Ishikawa (cell line): ENCODE results near the gene HOXB9.
A peak's percentile ranks its signal among the peaks of the same experiment; 100 is the strongest.

ENCODE experiments used
- CEBPB ChIP-seq: IDR thresholded peaks from 2 replicates; pipeline ENCODE4 v1.6.1; 2012
- CREB1 ChIP-seq: IDR thresholded peaks from 2 replicates; pipeline ENCODE4 v1.6.1; 2012; ENCODE audit warnings: low read depth
- EGR1 ChIP-seq: IDR thresholded peaks from 2 replicates; pipeline ENCODE4 v1.6.1; 2012
- EP300 ChIP-seq: IDR thresholded peaks from 2 replicates; pipeline ENCODE4 v1.6.1; 2012; ENCODE audit warnings: borderline replicate concordance
- FOXM1 ChIP-seq: IDR thresholded peaks from 2 replicates; pipeline ENCODE4 v1.6.1; 2012; ENCODE audit warnings: low read depth, borderline replicate concordance
- MAX ChIP-seq: IDR thresholded peaks from 2 replicates; pipeline ENCODE4 v1.6.1; 2012
- NFIC ChIP-seq: IDR thresholded peaks from 2 replicates; pipeline ENCODE4 v1.6.1; 2012
- RAD21 ChIP-seq: IDR thresholded peaks from 2 replicates; pipeline ENCODE4 v1.6.1; 2012; ENCODE audit warnings: low read depth
- TAF1 ChIP-seq: IDR thresholded peaks from 2 replicates; pipeline ENCODE4 v1.6.1; 2012; ENCODE audit warnings: low read depth, mild to moderate bottlenecking
- TCF12 ChIP-seq: IDR thresholded peaks from 2 replicates; pipeline ENCODE4 v1.6.1; 2012; ENCODE audit warnings: low read depth
- TEAD4 ChIP-seq: IDR thresholded peaks from 2 replicates; pipeline ENCODE4 v1.6.1; 2012
- USF1 ChIP-seq: IDR thresholded peaks from 2 replicates; pipeline ENCODE4 v1.6.1; 2012
- YY1 ChIP-seq: IDR thresholded peaks from 2 replicates; pipeline ENCODE4 v1.6.1; 2012; ENCODE audit warnings: low read depth
- ZBTB7A ChIP-seq: IDR thresholded peaks from 2 replicates; pipeline ENCODE4 v1.6.1; 2012; ENCODE audit warnings: low read depth
- TF ChIP-seq, protein P1 (sequence below): IDR thresholded peaks from 2 replicates; pipeline ENCODE4 v1.6.1; 2012; ENCODE audit warnings: low read depth, mild to moderate bottlenecking

The HOXB9 gene

GRCh38 chr17:48612854-48613691, 13.1 kb downstream of the HOXB9 start:
- no peak for TF ChIP-seq USF1
- TF ChIP-seq FOXM1 = no peak
- TF ChIP-seq EGR1 = no peak
- no peak for TF ChIP-seq RAD21
- no peak for TF ChIP-seq MAX
- no peak for TF ChIP-seq CREB1
- TF ChIP-seq CEBPB = no peak
- TF ChIP-seq, protein P1, sequence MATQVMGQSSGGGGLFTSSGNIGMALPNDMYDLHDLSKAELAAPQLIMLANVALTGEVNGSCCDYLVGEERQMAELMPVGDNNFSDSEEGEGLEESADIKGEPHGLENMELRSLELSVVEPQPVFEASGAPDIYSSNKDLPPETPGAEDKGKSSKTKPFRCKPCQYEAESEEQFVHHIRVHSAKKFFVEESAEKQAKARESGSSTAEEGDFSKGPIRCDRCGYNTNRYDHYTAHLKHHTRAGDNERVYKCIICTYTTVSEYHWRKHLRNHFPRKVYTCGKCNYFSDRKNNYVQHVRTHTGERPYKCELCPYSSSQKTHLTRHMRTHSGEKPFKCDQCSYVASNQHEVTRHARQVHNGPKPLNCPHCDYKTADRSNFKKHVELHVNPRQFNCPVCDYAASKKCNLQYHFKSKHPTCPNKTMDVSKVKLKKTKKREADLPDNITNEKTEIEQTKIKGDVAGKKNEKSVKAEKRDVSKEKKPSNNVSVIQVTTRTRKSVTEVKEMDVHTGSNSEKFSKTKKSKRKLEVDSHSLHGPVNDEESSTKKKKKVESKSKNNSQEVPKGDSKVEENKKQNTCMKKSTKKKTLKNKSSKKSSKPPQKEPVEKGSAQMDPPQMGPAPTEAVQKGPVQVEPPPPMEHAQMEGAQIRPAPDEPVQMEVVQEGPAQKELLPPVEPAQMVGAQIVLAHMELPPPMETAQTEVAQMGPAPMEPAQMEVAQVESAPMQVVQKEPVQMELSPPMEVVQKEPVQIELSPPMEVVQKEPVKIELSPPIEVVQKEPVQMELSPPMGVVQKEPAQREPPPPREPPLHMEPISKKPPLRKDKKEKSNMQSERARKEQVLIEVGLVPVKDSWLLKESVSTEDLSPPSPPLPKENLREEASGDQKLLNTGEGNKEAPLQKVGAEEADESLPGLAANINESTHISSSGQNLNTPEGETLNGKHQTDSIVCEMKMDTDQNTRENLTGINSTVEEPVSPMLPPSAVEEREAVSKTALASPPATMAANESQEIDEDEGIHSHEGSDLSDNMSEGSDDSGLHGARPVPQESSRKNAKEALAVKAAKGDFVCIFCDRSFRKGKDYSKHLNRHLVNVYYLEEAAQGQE = no peak
- TF ChIP-seq EP300 = no peak
- no peak; the same call in 1 of the 2 replicates for TF ChIP-seq TAF1
- TF ChIP-seq ZBTB7A = no peak
- no peak for TF ChIP-seq YY1
- no peak for TF ChIP-seq TCF12
- no peak for TF ChIP-seq TEAD4
- no peak for TF ChIP-seq NFIC

- TF ChIP-seq CREB1 = no peak
- TF ChIP-seq USF1 = no peak
- TF ChIP-seq YY1 = no peak
- TF ChIP-seq ZBTB7A = no peak
- TF ChIP-seq TEAD4 = no peak
- no peak for TF ChIP-seq EGR1
- TF ChIP-seq CEBPB = no peak
- TF ChIP-seq EP300 = no peak
- TF ChIP-seq, protein P1 = no peak
- TF ChIP-seq NFIC = no peak
- no peak for TF ChIP-seq TAF1
- TF ChIP-seq MAX = no peak
- no peak for TF ChIP-seq TCF12
- no peak for TF ChIP-seq RAD21
- TF ChIP-seq FOXM1 = no peak
These were observed 13.7 kb downstream of the HOXB9 start for GRCh38 chr17:48612456-48612853.

DNA sequence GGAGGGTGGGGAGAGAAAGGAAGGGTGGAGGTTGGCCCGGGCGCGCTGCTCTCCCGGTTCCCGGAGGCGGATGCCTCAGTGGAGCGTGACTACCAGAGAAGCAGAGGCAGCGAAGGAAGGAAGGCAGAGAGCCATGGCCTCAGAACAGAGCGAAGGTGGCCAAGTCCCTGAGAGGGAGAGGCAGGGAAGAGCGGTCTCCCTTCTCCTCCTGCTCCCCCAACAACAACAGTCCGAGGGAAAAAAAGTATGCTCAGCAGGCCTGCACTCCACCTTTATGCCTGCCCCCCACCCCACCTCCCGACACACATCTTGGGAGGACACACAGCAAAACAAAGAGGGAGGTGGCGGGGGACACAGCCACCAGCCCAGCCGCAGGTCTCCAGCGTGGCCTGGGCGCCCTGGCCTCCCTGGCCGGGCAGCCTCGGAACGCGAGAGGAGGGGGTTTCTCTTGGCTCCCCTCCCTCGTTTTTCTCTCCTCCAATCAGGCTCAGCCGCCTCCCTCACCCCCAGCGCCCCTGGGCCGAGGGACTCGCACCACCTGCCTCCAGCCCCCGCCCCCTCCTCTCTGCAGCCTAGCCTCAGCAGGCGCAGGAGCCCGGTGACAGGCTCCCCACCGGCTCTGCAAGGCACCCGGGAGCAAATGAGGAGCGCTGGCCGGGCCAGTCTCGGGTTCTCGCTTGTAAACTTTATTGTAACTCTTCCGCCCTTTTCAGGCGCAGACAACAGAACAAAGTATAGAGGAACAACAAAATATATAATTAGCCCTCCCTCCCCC, 14.3 kb downstream of the HOXB9 start:
- TF ChIP-seq EP300 (peak; percentile 42; the same call in 1 of the 2 replicates), MAX (no peak), TCF12 (0 out of 2 replicates have a peak, but pooled peaks have one; percentile 22), YY1 (no peak), CREB1 (no peak), ZBTB7A (peak; percentile 56; the same call in 1 of the 2 replicates)

DNA sequence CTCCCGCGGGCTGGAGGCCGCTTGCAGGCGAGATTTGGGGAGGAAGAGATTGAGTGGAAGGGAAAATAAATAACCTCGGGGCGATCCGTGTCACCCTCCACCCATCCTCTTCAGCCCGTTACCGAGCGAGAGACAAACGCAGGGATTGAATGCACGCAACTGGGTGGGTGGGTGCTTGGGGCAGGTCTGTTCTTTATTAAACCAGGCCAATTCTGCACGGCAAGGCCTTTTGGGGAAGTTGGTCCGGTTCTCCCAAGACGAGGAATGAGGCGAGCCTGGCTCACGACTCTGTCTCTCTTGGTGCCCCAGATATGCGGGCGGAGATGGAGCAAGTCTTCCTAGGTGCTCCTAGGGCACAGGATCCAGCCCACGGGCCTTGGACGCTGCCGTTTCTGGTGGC, 14.9 kb downstream of the HOXB9 start:
- TF ChIP-seq CREB1 (no peak), NFIC (no peak), TEAD4 (no peak), CEBPB (no peak), EGR1 (no peak), MAX (no peak), USF1 (no peak), RAD21 (no peak), TAF1 (no peak), ZBTB7A (no peak), FOXM1 (no peak), YY1 (no peak), EP300 (no peak), TCF12 (no peak)
- TF ChIP-seq, protein P1 = no peak
